Measurements from ENCODE around the gene CBX2.

- TF ChIP-seq CTCF (IDR thresholded peaks at IDR 0.05; ENCODE audit: insufficient read depth, low read length, poor library complexity, severe bottlenecking), result peak; percentile 98
- TF ChIP-seq EZH2phosphoT487 (conservative IDR thresholded peaks at IDR 0.05; ENCODE audit: low read length), result no peak
These were observed 36.0 kb upstream of the CBX2 start for GRCh38 chr17:79741751-79742588.

Data from SU-DHL-6 (cell line).